Neutrophil (primary cell): ENCODE data around the gene MPEG1.

ENCODE experiments used
- H3K27ac ChIP-seq: fragments of 200-600 bp; sonication (generic); 2 replicates; pipeline ENCODE4 v1.5.1; 2016; ENCODE audit warnings: mild to moderate bottlenecking, moderate library complexity
- H3K27me3 ChIP-seq: fragments of 200-600 bp; sonication (generic); 2 replicates; pipeline ENCODE4 v1.6.0; 2016; ENCODE audit warnings: mild to moderate bottlenecking
- H3K36me3 ChIP-seq: fragments of 200-600 bp; sonication (generic); 2 replicates; pipeline ENCODE4 v1.5.1; 2017
- H3K4me1 ChIP-seq, 2 experiments: fragments of 200-600 bp in 1 of 2; sonication (generic) in 1 of 2; 1 replicate in 1 of 2; 2 replicates in 1 of 2; pipeline versions ENCODE4 v1.5.1 to v1.6.1; 2013 to 2016; ENCODE audit warnings: low read depth in 1 of 2, low read length in 1 of 2, mild to moderate bottlenecking in 1 of 2, moderate library complexity in 1 of 2; ENCODE audit not compliant: control insufficient read depth in 1 of 2, insufficient read depth in 1 of 2
- H3K4me3 ChIP-seq, 2 experiments: fragments of 200-600 bp in 1 of 2; sonication (generic) in 1 of 2; 1 replicate in 1 of 2; 2 replicates in 1 of 2; pipeline ENCODE4 v1.5.1; 2013 to 2016; ENCODE audit warnings: low read depth in 1 of 2, low read length in 1 of 2, mild to moderate bottlenecking in 1 of 2, moderate library complexity in 1 of 2
- H3K9me3 ChIP-seq: fragments of 200-600 bp; sonication (generic); 2 replicates; pipeline ENCODE4 v1.5.1; 2016
- TF ChIP-seq, protein P1 (sequence below): fragments of 200-600 bp; sonication (generic); IDR thresholded peaks from 2 replicates; pipeline ENCODE4 v1.5.1; 2016; ENCODE audit warnings: antibody characterized with exemption

Gene MPEG1

DNA sequence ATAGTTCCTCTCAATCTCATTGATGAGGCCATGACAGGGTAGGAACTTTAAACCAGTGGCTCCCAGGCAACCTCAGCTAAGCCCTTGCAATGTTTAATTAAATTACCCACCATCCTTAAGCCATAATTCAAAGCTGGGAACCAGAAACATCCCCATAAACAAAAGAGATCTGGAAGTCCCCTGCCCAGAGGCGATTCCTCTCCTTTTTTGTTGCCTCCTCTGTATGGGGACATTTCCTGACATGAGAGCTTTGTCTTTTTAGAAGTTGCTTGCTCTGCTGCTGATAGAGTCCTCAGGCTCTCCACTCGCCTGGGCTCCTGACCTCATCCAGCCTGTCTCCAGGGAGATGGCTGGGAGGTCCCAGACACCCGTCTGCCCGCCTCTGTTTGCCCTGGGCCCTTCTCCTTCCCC lies 37.6 kb downstream of the MPEG1 start:
- H3K4me3 ChIP-seq, result no peak overlapping the region

DNA sequence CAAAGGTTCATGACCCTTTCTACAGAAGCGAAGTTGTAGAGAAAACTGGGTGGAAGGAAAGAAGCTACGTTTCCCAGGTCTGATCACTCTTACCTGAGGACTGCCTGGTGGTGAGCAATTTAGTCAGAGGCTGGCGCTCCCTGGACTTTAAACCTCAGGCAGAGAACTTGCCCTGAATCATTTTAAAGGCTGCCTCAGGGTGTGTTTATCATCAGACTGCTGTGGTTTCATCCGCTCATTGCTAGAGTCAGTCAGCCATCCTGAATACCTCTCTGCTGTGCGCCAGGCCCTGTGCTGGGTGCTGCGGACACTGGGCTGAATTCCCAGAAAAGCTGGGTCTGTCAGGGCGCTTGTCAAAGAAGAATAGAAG lies 38.1 kb downstream of the MPEG1 start:
- H3K4me1 ChIP-seq, result peaks cover 23 to 26% of the 10 kb centered on the region in 2 experiments

More for the DNA sequence above, 37.6 kb downstream of the MPEG1 start:
- TF ChIP-seq, protein P1, sequence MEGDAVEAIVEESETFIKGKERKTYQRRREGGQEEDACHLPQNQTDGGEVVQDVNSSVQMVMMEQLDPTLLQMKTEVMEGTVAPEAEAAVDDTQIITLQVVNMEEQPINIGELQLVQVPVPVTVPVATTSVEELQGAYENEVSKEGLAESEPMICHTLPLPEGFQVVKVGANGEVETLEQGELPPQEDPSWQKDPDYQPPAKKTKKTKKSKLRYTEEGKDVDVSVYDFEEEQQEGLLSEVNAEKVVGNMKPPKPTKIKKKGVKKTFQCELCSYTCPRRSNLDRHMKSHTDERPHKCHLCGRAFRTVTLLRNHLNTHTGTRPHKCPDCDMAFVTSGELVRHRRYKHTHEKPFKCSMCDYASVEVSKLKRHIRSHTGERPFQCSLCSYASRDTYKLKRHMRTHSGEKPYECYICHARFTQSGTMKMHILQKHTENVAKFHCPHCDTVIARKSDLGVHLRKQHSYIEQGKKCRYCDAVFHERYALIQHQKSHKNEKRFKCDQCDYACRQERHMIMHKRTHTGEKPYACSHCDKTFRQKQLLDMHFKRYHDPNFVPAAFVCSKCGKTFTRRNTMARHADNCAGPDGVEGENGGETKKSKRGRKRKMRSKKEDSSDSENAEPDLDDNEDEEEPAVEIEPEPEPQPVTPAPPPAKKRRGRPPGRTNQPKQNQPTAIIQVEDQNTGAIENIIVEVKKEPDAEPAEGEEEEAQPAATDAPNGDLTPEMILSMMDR, result no peak
- peaks cover 7% of the 10 kb centered on the region for H3K36me3 ChIP-seq
- H3K27me3 ChIP-seq, result peaks cover 35% of the 10 kb centered on the region
- peak overlapping the region; percentile 13 for H3K27ac ChIP-seq
- H3K9me3 ChIP-seq, result no peaks in the 10 kb centered on the region
- H3K4me1 ChIP-seq, result peaks cover 23 to 26% of the 10 kb centered on the region in 2 experiments

DNA sequence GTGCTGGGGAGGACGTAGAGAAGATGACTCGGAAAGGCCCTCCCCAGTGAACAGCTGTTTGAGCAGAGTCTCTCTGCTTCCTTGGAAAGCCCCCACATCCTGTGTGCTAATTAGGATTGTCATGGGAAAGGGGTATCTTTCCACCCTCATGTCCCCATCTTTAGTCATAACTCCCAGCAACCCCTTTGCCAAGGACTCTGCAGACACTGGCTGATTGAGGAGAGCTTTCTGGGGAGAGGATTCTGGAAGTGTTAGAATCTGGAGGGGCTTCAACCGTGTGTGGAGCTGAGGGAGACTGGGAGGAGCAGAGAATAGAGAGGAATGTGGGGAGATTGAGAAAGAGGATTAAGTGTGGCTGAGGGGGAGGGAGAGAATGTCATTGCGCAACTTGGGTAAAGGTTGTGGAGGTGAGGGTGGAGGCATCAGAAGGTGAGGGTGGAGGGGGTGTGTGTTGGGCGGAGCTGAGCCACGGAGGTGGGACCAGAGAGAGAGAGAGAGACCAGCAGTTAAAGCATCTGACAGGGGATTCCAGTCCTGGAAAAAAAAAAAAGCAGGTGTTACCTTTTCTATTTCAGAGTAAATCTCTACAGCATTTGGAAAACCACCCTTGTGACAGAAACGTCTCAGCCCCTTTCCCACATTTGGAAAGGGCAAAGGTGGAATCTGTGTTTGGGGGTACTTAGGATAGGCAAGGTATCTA lies 38.6 kb downstream of the MPEG1 start:
- peak overlapping the region; percentile 13 for H3K27ac ChIP-seq
- peaks cover 35% of the 10 kb centered on the region for H3K27me3 ChIP-seq
- TF ChIP-seq, protein P1, result no peak
- H3K36me3 ChIP-seq, result peaks cover 7% of the 10 kb centered on the region
- peak overlapping the region in 1 of 2 experiments; percentile 95 for H3K4me3 ChIP-seq
- peaks cover 23 to 26% of the 10 kb centered on the region in 2 experiments for H3K4me1 ChIP-seq
- H3K9me3 ChIP-seq, result no peaks in the 10 kb centered on the region

More for the DNA sequence above, 38.1 kb downstream of the MPEG1 start:
- H3K36me3 ChIP-seq, result peaks cover 7% of the 10 kb centered on the region
- no peak overlapping the region for H3K4me3 ChIP-seq
- H3K9me3 ChIP-seq, result no peaks in the 10 kb centered on the region
- H3K27ac ChIP-seq, result peak overlapping the region; percentile 13
- peaks cover 35% of the 10 kb centered on the region for H3K27me3 ChIP-seq
- TF ChIP-seq, protein P1, result no peak

DNA sequence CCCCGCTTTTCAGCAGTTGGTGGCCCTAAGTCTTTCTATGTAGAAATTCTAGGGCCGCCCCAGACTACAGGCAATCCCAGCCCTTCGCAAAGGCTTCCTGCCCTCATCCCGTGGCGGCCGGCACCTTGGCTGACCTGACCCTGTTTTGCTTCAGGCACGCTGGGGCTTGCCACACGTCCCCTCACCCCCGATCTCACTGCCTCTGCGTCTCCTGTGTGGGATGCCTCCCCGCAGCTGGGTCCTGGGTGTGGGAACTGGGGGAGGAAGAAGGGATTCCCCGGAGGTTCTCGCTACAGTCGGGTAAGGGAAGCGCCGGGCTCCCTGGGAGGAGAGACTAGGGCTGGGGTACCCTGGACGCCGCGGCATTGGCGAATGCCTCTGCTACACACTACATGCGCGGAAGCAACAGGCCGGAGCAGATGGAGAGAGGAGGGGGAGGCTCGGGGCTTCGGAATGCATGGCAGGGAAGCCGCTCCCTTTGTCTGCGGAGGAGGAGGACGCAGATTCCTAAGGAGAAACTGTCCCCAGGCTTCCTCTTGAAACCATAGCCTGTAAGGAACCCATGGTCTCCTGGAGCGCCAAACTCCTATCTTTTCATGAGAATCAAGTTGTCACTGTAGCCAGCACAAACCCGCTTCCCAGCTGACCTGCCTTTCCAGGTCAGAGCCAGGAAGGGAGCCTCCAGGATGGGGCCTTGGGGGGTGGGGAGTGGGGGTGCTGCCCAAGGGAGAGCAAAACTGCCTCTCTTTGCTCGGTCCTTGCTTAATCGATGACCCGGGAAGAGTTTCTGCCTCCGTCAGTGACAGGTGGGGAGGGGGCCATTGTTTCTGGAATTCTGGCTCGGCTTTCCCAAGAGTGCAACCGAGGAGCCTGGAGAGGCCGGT lies 39.4 kb downstream of the MPEG1 start:
- peaks cover 7% of the 10 kb centered on the region for H3K36me3 ChIP-seq
- H3K9me3 ChIP-seq, result no peaks in the 10 kb centered on the region
- TF ChIP-seq, protein P1, result no peak
- H3K27ac ChIP-seq, result peak overlapping the region; percentile 81
- peaks cover 23 to 26% of the 10 kb centered on the region in 2 experiments for H3K4me1 ChIP-seq
- peaks cover 35% of the 10 kb centered on the region for H3K27me3 ChIP-seq
- H3K4me3 ChIP-seq, result peak overlapping the region; percentile 76 to 95

DNA sequence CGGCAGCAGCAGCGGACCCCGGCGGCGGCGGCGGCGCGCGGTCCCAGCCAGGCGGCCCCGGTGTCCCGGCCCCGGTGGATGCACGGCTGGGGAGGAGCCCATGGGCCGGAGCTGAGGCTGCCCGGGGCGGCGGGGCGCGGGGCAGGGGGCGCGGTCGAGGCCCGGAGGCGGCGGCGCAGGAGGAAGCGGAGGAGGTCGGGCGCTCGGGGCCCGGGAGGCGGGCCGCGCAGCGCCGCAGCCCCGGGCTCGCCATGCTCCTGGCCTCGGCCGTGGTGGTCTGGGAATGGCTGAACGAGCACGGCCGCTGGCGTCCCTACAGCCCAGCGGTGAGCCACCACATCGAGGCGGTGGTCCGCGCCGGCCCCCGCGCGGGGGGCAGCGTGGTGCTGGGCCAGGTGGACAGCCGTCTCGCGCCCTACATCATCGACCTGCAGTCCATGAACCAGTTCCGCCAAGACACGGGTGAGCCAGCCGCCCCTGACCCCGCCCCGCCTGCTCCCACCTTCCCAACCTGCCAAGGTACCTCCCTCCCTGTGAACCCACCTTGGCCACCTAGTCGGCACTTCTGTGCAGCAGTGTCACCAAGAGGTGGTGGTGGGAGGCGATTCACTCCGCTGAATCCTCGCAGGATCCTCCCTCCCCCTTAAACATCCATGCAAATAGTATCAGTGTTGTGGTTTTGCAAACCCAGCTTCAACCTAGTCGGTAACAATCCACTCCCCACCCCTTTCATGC lies 40.2 kb downstream of the MPEG1 start:
- H3K36me3 ChIP-seq, result peaks cover 7% of the 10 kb centered on the region
- H3K4me3 ChIP-seq, result peak overlapping the region; percentile 76 to 95
- peaks cover 23 to 26% of the 10 kb centered on the region in 2 experiments for H3K4me1 ChIP-seq
- peak overlapping the region; percentile 81 for H3K27ac ChIP-seq
- TF ChIP-seq, protein P1, result no peak
- peaks cover 39% of the 10 kb centered on the region for H3K27me3 ChIP-seq
- no peaks in the 10 kb centered on the region for H3K9me3 ChIP-seq
